GM23338 (cell line): Measurements from ENCODE around the gene RBM8A. TPM values are rescaled to one million over a fixed set of nuclear protein-coding genes. Genes with fewer than 3 reads are reported as not detected.

Source experiments
- ATAC-seq: fragments of 200-7000 bp; cut with Tn5 transposase; 3 replicates; pipeline ENCODE4 v1.9.1; 2020
- DNase-seq: peaks from one replicate; pipeline ENCODE4 v3.0.0-alpha.2; 2015; ENCODE audit warnings: low spot score
- H2AFZ ChIP-seq: fragments of 200-600 bp; sonication (generic); 2 replicates; pipeline ENCODE4 v1.8.0; 2016; ENCODE audit warnings: antibody characterized with exemption, mild to moderate bottlenecking, moderate library complexity
- H3F3A ChIP-seq: fragments of 200-600 bp; sonication (generic); replicated peaks from 2 replicates; pipeline ENCODE4 v1.8.0; 2017; ENCODE audit warnings: antibody characterized with exemption, mixed run types, low read depth
- H3K27ac ChIP-seq: fragments of 200-600 bp; sonication (generic); 2 replicates; pipeline ENCODE4 v1.6.1; 2016; ENCODE audit warnings: low read depth
- H3K27me3 ChIP-seq: fragments of 200-600 bp; sonication (generic); 2 replicates; pipeline ENCODE4 v1.8.0; 2016; ENCODE audit warnings: mild to moderate bottlenecking, mixed run types, moderate library complexity; ENCODE audit not compliant: insufficient read depth
- H3K36me3 ChIP-seq: fragments of 200-600 bp; sonication (generic); 2 replicates; pipeline ENCODE4 v1.8.0; 2016; ENCODE audit warnings: mild to moderate bottlenecking; ENCODE audit not compliant: insufficient read depth
- H3K4me1 ChIP-seq: fragments of 200-600 bp; sonication (generic); 2 replicates; pipeline ENCODE4 v1.8.0; 2016; ENCODE audit warnings: mild to moderate bottlenecking, moderate library complexity; ENCODE audit not compliant: insufficient read depth
- H3K4me2 ChIP-seq: fragments of 200-600 bp; sonication (generic); 2 replicates; pipeline ENCODE4 v1.7.1; 2017; ENCODE audit warnings: mixed run types
- H3K4me3 ChIP-seq: fragments of 200-600 bp; sonication (generic); 2 replicates; pipeline ENCODE4 v1.6.1; 2016; ENCODE audit warnings: mixed run types
- H3K79me2 ChIP-seq: fragments of 200-600 bp; sonication (generic); replicated peaks from 2 replicates; pipeline ENCODE4 v1.8.0; 2017; ENCODE audit warnings: mild to moderate bottlenecking; ENCODE audit not compliant: insufficient read depth
- H3K9me2 ChIP-seq: fragments of 200-600 bp; sonication (generic); 2 replicates; pipeline ENCODE4 v1.8.0; 2017; ENCODE audit not compliant: insufficient read depth
- H4K20me1 ChIP-seq: fragments of 200-600 bp; sonication (generic); replicated peaks from 2 replicates; pipeline ENCODE4 v1.8.0; 2017; ENCODE audit warnings: mild to moderate bottlenecking; ENCODE audit not compliant: insufficient read depth
- H3K27ac Mint-ChIP-seq: 2 replicates; pipeline ENCODE4 v1.8.0; 2020; ENCODE audit warnings: inconsistent platforms, mild to moderate bottlenecking, moderate library complexity, mixed read lengths
- H3K27me3 Mint-ChIP-seq: 3 replicates; pipeline ENCODE4 v1.8.0; 2022; ENCODE audit warnings: low read depth, mild to moderate bottlenecking, moderate library complexity, mixed read lengths, inconsistent platforms; ENCODE audit not compliant: insufficient read depth, poor library complexity
- H3K36me3 Mint-ChIP-seq: 3 replicates; pipeline ENCODE4 v1.8.0; 2021; ENCODE audit warnings: low read depth, mild to moderate bottlenecking, inconsistent platforms, moderate library complexity, mixed read lengths
- H3K4me1 Mint-ChIP-seq: 3 replicates; pipeline ENCODE4 v1.8.0; 2020; ENCODE audit warnings: mild to moderate bottlenecking, inconsistent platforms, mixed read lengths
- H3K4me3 Mint-ChIP-seq: 3 replicates; pipeline ENCODE4 v1.8.0; 2021; ENCODE audit warnings: moderate library complexity, mild to moderate bottlenecking, inconsistent platforms, mixed read lengths
- H3K9me3 Mint-ChIP-seq: 3 replicates; pipeline ENCODE4 v1.8.0; 2020; ENCODE audit warnings: moderate library complexity, mild to moderate bottlenecking, inconsistent platforms, mixed read lengths
- CREB1 ChIP-seq: fragments of 250-450 bp; sonication (Bioruptor Pico); IDR thresholded peaks from 2 replicates; pipeline ENCODE4 v1.5.0; 2020; ENCODE audit warnings: low read depth, mild to moderate bottlenecking, moderate library complexity
- EZH2 ChIP-seq: fragments of 200-600 bp; sonication (generic); IDR thresholded peaks from one replicate; pipeline ENCODE4 v1.8.0; 2017; ENCODE audit warnings: antibody characterized with exemption, mild to moderate bottlenecking, low read depth; ENCODE audit not compliant: unreplicated experiment
- JUNB ChIP-seq: IDR thresholded peaks from one replicate; pipeline ENCODE4 v1.6.1; 2016; ENCODE audit warnings: antibody characterized with exemption; ENCODE audit not compliant: unreplicated experiment
- POLR2AphosphoS5 ChIP-seq: IDR thresholded peaks from 2 replicates; pipeline ENCODE4 v1.6.1; 2016; ENCODE audit warnings: antibody characterized with exemption, low read depth
- STAT1 ChIP-seq: IDR thresholded peaks from one replicate; pipeline ENCODE4 v1.6.1; 2016; ENCODE audit warnings: antibody characterized with exemption; ENCODE audit not compliant: unreplicated experiment
- ZNF114 ChIP-seq: fragments of 250-450 bp; sonication (Bioruptor Pico); IDR thresholded peaks from 2 replicates; pipeline ENCODE4 v1.5.0; 2020; ENCODE audit warnings: mild to moderate bottlenecking, moderate library complexity
- ZNF331 ChIP-seq: fragments of 250-450 bp; sonication (Bioruptor Pico); IDR thresholded peaks from 2 replicates; pipeline ENCODE4 v1.5.0; 2020; ENCODE audit warnings: low read depth, mild to moderate bottlenecking, moderate library complexity
- polyA plus RNA-seq: library from polyadenylated mRNA; unstranded; fragments of >200 nt; fragmentation: Nextera tagmentation; extraction: Ambion mirVana; gene quantifications from 2 replicates; pipeline ENCODE4 v1.2.1, GENCODE V29; 2016
- total RNA-seq: library from RNA; depleted of rRNA; stranded (reverse); fragments of >200 nt; shearing (Covaris generic); gene quantifications from 2 replicates; pipeline ENCODE4 v1.2.3, GENCODE V29; 2014
- TF ChIP-seq, protein P1 (sequence below): fragments of 250-450 bp; sonication (Bioruptor Pico); IDR thresholded peaks from 2 replicates; pipeline ENCODE4 v1.5.0; 2020; ENCODE audit warnings: mild to moderate bottlenecking, moderate library complexity
- TF ChIP-seq, protein P2 (sequence below): IDR thresholded peaks from one replicate; pipeline ENCODE4 v1.6.1; 2018; ENCODE audit warnings: antibody characterized with exemption; ENCODE audit not compliant: unreplicated experiment
- TF ChIP-seq, protein P3 (sequence below): IDR thresholded peaks from 2 replicates; pipeline ENCODE4 v1.6.1; 2016; ENCODE audit warnings: antibody characterized with exemption
- TF ChIP-seq, protein P4 (sequence below), 2 experiments: fragments of 200-600 bp in 1 of 2; sonication (generic) in 1 of 2; conservative IDR thresholded peaks; 2 replicates each; pipeline versions ENCODE4 v1.5.1 to v1.6.1; 2016 to 2017; ENCODE audit warnings: antibody characterized with exemption in 2 of 2, low read depth in 2 of 2, mild to moderate bottlenecking in 2 of 2, moderate library complexity in 1 of 2

The RBM8A gene
- total and polyA plus RNA-seq, 2 experiments from 2014 or later = 170 to 312 TPM

DNA sequence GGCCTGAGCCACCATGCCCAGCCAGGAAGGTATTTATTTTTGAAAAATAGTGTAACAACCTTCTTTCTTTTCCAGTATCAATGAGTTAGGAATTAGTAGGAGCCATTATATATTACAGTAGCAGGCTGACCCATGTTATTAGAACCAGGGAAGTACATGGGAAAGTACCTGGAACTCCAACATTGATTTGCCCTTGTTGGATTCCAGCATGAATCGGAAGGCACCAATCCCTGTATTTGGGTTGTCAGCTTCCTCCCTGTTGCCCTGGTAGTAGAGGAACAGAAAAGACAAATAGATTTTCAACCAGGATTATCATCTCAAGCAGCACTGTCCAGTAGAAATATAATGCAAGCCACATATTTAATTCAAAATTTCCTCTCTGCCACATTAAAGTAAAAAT, 10.2 kb upstream of the RBM8A start (continued):
- TF ChIP-seq, protein P1, sequence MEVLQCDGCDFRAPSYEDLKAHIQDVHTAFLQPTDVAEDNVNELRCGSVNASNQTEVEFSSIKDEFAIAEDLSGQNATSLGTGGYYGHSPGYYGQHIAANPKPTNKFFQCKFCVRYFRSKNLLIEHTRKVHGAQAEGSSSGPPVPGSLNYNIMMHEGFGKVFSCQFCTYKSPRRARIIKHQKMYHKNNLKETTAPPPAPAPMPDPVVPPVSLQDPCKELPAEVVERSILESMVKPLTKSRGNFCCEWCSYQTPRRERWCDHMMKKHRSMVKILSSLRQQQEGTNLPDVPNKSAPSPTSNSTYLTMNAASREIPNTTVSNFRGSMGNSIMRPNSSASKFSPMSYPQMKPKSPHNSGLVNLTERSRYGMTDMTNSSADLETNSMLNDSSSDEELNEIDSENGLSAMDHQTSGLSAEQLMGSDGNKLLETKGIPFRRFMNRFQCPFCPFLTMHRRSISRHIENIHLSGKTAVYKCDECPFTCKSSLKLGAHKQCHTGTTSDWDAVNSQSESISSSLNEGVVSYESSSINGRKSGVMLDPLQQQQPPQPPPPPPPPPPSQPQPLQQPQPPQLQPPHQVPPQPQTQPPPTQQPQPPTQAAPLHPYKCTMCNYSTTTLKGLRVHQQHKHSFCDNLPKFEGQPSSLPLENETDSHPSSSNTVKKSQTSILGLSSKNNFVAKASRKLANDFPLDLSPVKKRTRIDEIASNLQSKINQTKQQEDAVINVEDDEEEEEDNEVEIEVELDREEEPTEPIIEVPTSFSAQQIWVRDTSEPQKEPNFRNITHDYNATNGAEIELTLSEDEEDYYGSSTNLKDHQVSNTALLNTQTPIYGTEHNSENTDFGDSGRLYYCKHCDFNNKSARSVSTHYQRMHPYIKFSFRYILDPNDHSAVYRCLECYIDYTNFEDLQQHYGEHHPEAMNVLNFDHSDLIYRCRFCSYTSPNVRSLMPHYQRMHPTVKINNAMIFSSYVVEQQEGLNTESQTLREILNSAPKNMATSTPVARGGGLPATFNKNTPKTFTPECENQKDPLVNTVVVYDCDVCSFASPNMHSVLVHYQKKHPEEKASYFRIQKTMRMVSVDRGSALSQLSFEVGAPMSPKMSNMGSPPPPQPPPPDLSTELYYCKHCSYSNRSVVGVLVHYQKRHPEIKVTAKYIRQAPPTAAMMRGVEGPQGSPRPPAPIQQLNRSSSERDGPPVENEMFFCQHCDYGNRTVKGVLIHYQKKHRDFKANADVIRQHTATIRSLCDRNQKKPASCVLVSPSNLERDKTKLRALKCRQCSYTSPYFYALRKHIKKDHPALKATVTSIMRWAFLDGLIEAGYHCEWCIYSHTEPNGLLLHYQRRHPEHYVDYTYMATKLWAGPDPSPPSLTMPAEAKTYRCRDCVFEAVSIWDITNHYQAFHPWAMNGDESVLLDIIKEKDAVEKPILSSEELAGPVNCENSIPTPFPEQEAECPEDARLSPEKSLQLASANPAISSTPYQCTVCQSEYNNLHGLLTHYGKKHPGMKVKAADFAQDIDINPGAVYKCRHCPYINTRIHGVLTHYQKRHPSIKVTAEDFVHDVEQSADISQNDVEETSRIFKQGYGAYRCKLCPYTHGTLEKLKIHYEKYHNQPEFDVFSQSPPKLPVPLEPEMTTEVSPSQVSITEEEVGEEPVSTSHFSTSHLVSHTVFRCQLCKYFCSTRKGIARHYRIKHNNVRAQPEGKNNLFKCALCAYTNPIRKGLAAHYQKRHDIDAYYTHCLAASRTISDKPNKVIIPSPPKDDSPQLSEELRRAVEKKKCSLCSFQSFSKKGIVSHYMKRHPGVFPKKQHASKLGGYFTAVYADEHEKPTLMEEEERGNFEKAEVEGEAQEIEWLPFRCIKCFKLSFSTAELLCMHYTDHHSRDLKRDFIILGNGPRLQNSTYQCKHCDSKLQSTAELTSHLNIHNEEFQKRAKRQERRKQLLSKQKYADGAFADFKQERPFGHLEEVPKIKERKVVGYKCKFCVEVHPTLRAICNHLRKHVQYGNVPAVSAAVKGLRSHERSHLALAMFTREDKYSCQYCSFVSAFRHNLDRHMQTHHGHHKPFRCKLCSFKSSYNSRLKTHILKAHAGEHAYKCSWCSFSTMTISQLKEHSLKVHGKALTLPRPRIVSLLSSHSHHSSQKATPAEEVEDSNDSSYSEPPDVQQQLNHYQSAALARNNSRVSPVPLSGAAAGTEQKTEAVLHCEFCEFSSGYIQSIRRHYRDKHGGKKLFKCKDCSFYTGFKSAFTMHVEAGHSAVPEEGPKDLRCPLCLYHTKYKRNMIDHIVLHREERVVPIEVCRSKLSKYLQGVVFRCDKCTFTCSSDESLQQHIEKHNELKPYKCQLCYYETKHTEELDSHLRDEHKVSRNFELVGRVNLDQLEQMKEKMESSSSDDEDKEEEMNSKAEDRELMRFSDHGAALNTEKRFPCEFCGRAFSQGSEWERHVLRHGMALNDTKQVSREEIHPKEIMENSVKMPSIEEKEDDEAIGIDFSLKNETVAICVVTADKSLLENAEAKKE (CRISPR knock-in tag) = no peak
- no peak for TF ChIP-seq ZNF114 (CRISPR knock-in tag)

DNA sequence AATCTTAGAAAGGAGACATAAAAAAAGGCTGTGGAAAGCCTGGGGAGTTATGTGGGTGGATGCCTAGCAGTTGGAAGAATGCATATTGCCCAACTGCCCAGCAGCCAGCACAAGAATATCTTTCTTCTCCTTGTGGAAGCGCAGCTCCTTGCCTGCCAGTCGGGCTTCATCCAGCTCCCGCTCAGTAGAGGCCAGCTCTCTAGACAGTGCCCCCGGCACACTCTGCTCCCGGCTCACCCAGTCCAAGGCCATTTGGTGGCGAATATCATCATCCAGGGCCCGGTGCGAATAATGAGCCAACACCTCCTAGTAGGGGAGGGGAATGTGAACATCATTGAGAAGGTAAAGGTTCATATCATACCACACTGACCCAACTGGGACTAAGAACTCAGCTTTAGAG, 9.0 kb upstream of the RBM8A start:
- no peaks in the 10 kb centered on the region for H3K9me3 Mint-ChIP-seq
- no peaks in the 10 kb centered on the region for H3K27me3 Mint-ChIP-seq
- Histone ChIP-seq H3F3A (0 out of 2 replicates have a peak, but pooled peaks cover 2% of the 10 kb centered on the region), H2AFZ (peak overlapping the region; percentile 39; the same call in 1 of the 2 replicates), H3K27ac (no peak overlapping the region), H3K36me3 (no peaks in the 10 kb centered on the region), H3K4me2 (no peak overlapping the region), H3K9me2 (no peaks in the 10 kb centered on the region), H3K4me3 (no peak overlapping the region), H3K4me1 (peaks cover 20% of the 10 kb centered on the region), H3K27me3 (no peaks in the 10 kb centered on the region), H3K79me2 (no peaks in the 10 kb centered on the region), H4K20me1 (no peaks in the 10 kb centered on the region)
- H3K4me1 Mint-ChIP-seq = peaks cover 22% of the 10 kb centered on the region
- no peak for DNase-seq
- H3K4me3 Mint-ChIP-seq = no peak overlapping the region
- H3K36me3 Mint-ChIP-seq = no peaks in the 10 kb centered on the region
- H3K27ac Mint-ChIP-seq = no peak overlapping the region
- ATAC-seq = peak; percentile 41; the same call in 2 of the 3 replicates
- TF ChIP-seq CREB1 (CRISPR knock-in tag) = no peak
- TF ChIP-seq, protein P2, sequence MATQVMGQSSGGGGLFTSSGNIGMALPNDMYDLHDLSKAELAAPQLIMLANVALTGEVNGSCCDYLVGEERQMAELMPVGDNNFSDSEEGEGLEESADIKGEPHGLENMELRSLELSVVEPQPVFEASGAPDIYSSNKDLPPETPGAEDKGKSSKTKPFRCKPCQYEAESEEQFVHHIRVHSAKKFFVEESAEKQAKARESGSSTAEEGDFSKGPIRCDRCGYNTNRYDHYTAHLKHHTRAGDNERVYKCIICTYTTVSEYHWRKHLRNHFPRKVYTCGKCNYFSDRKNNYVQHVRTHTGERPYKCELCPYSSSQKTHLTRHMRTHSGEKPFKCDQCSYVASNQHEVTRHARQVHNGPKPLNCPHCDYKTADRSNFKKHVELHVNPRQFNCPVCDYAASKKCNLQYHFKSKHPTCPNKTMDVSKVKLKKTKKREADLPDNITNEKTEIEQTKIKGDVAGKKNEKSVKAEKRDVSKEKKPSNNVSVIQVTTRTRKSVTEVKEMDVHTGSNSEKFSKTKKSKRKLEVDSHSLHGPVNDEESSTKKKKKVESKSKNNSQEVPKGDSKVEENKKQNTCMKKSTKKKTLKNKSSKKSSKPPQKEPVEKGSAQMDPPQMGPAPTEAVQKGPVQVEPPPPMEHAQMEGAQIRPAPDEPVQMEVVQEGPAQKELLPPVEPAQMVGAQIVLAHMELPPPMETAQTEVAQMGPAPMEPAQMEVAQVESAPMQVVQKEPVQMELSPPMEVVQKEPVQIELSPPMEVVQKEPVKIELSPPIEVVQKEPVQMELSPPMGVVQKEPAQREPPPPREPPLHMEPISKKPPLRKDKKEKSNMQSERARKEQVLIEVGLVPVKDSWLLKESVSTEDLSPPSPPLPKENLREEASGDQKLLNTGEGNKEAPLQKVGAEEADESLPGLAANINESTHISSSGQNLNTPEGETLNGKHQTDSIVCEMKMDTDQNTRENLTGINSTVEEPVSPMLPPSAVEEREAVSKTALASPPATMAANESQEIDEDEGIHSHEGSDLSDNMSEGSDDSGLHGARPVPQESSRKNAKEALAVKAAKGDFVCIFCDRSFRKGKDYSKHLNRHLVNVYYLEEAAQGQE = no peak
- no peak for TF ChIP-seq JUNB
- TF ChIP-seq EZH2 = no peak
- TF ChIP-seq ZNF331 = no peak
- no peak for TF ChIP-seq POLR2AphosphoS5
- TF ChIP-seq ZNF114 (CRISPR knock-in tag) = no peak
- TF ChIP-seq STAT1 = no peak
- TF ChIP-seq, protein P3, sequence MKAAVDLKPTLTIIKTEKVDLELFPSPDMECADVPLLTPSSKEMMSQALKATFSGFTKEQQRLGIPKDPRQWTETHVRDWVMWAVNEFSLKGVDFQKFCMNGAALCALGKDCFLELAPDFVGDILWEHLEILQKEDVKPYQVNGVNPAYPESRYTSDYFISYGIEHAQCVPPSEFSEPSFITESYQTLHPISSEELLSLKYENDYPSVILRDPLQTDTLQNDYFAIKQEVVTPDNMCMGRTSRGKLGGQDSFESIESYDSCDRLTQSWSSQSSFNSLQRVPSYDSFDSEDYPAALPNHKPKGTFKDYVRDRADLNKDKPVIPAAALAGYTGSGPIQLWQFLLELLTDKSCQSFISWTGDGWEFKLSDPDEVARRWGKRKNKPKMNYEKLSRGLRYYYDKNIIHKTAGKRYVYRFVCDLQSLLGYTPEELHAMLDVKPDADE = no peak
- TF ChIP-seq, protein P4, sequence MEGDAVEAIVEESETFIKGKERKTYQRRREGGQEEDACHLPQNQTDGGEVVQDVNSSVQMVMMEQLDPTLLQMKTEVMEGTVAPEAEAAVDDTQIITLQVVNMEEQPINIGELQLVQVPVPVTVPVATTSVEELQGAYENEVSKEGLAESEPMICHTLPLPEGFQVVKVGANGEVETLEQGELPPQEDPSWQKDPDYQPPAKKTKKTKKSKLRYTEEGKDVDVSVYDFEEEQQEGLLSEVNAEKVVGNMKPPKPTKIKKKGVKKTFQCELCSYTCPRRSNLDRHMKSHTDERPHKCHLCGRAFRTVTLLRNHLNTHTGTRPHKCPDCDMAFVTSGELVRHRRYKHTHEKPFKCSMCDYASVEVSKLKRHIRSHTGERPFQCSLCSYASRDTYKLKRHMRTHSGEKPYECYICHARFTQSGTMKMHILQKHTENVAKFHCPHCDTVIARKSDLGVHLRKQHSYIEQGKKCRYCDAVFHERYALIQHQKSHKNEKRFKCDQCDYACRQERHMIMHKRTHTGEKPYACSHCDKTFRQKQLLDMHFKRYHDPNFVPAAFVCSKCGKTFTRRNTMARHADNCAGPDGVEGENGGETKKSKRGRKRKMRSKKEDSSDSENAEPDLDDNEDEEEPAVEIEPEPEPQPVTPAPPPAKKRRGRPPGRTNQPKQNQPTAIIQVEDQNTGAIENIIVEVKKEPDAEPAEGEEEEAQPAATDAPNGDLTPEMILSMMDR (conservative IDR thresholded peaks at IDR 0.05; ENCODE audit: low read depth in 2 of 2) = no peak
